GM12875 (cell line): Measurements from ENCODE around the gene CHMP4B.

ENCODE experiments used
- H3K4me3 ChIP-seq: one replicate; pipeline ENCODE4 v1.5.1; 2011; ENCODE audit warnings: low read depth, low read length, control low read depth
- TF ChIP-seq, protein P1 (sequence below): IDR thresholded peaks from 2 replicates; pipeline ENCODE4 v1.5.1; 2011; ENCODE audit warnings: low read depth, mild to moderate bottlenecking, control low read depth, inconsistent platforms, low read length, moderate library complexity, borderline replicate concordance; ENCODE audit not compliant: insufficient read depth

Gene CHMP4B

DNA sequence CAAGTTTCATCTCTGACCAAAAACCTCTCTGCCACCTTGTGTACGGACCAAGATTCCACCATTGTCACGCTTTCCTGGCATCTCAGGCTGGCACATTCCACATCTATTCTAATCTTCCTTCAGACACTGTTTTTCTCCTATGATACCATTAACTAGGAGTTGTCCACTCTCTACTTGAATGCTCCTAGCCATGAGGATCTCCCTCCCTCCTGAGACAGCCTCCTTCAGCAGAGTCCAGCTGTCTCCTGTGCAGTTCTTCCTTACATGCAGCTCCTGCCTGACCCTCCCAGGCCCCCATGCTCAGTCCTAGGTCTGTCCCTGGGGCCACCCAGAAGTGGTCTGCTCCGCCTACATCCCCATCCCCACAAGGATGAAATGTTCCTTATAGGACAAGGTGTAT is 90.9 kb downstream of the CHMP4B start:
- H3K4me3 ChIP-seq: no peak overlapping the region
- TF ChIP-seq, protein P1, sequence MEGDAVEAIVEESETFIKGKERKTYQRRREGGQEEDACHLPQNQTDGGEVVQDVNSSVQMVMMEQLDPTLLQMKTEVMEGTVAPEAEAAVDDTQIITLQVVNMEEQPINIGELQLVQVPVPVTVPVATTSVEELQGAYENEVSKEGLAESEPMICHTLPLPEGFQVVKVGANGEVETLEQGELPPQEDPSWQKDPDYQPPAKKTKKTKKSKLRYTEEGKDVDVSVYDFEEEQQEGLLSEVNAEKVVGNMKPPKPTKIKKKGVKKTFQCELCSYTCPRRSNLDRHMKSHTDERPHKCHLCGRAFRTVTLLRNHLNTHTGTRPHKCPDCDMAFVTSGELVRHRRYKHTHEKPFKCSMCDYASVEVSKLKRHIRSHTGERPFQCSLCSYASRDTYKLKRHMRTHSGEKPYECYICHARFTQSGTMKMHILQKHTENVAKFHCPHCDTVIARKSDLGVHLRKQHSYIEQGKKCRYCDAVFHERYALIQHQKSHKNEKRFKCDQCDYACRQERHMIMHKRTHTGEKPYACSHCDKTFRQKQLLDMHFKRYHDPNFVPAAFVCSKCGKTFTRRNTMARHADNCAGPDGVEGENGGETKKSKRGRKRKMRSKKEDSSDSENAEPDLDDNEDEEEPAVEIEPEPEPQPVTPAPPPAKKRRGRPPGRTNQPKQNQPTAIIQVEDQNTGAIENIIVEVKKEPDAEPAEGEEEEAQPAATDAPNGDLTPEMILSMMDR: no peak
